SK-N-SH (cell line): ENCODE data around the gene SPEM3. TPM values are rescaled to one million over a fixed set of nuclear protein-coding genes. Genes with fewer than 3 reads are reported as not detected.

ENCODE experiments used
- CTCF ChIA-PET: fragments of 300-600, 350-600 bp; formaldehyde crosslinking; extraction: SDS; loops from one replicate; lab custom pipeline; 2021; lab: Yijun Ruan, JAX
- POLR2A ChIA-PET: fragments of 350-600 bp; sonication (Branson Sonifier 250); formaldehyde crosslinking; extraction: SDS; loops from one replicate; lab custom pipeline; 2020; ENCODE audit warnings: antibody characterized with exemption, inconsistent platforms; lab: Yijun Ruan, JAX
- DNase-seq: peaks from one replicate; pipeline ENCODE4 v3.0.0; 2012
- H2AFZ ChIP-seq: fragments of 200-600 bp; sonication (generic); 2 replicates; pipeline ENCODE4 v1.8.1; 2016; ENCODE audit warnings: antibody characterized with exemption, mild to moderate bottlenecking, low read depth
- H3F3A ChIP-seq: fragments of 200-600 bp; sonication (generic); replicated peaks from 2 replicates; pipeline ENCODE3; 2016; ENCODE audit warnings: antibody characterized with exemption, mild to moderate bottlenecking; ENCODE audit not compliant: insufficient read depth
- H3K27ac ChIP-seq, 2 experiments: fragments of 200-500 bp in 1 of 2; fragments of 200-600 bp in 1 of 2; sonication (Bioruptor generic) in 1 of 2; sonication (generic), shearing (Covaris generic) in 1 of 2; 2 replicates each; pipeline versions ENCODE4 v1.5.1 to v1.6.1; 2014 to 2016; ENCODE audit warnings: low read depth in 2 of 2, inconsistent platforms in 1 of 2, low read length in 1 of 2, mild to moderate bottlenecking in 1 of 2, mixed read lengths in 1 of 2
- H3K27me3 ChIP-seq: fragments of 200-600 bp; sonication (generic), shearing (Covaris generic); 2 replicates; pipeline ENCODE4 v1.6.1; 2016; ENCODE audit warnings: mixed run types; ENCODE audit not compliant: insufficient read depth
- H3K36me3 ChIP-seq, 2 experiments: fragments of 200-500 bp in 1 of 2; fragments of 200-600 bp in 1 of 2; sonication (Bioruptor generic) in 1 of 2; sonication (generic) in 1 of 2; replicated peaks in 1 of 2; 2 replicates each; pipeline versions ENCODE3 to v1.5.1; 2014 to 2016; ENCODE audit warnings: low read length in 1 of 2, mild to moderate bottlenecking in 1 of 2; ENCODE audit not compliant: insufficient read depth in 2 of 2, control insufficient read depth in 1 of 2
- H3K4me1 ChIP-seq, 2 experiments: fragments of 200-500 bp in 1 of 2; fragments of 200-600 bp in 1 of 2; sonication (Bioruptor generic) in 1 of 2; sonication (generic), shearing (Covaris generic) in 1 of 2; 2 replicates each; pipeline versions ENCODE4 v1.5.1 to v1.6.1; 2014 to 2016; ENCODE audit warnings: low read depth in 1 of 2, low read length in 1 of 2, mixed run types in 1 of 2; ENCODE audit not compliant: insufficient read depth in 2 of 2, control insufficient read depth in 1 of 2
- H3K4me2 ChIP-seq: fragments of 200-600 bp; sonication (generic), shearing (Covaris generic); 2 replicates; pipeline ENCODE4 v1.6.1; 2017; ENCODE audit warnings: mixed run types
- H3K4me3 ChIP-seq, 2 experiments: fragments of 200-500 bp in 1 of 2; fragments of 200-600 bp in 1 of 2; sonication (Bioruptor generic) in 1 of 2; sonication (generic), shearing (Covaris generic) in 1 of 2; 2 replicates each; pipeline versions ENCODE4 v1.5.1 to v1.8.1; 2014 to 2016; ENCODE audit warnings: low read depth in 2 of 2, inconsistent platforms in 1 of 2, low read length in 1 of 2, mild to moderate bottlenecking in 1 of 2, mixed read lengths in 1 of 2, moderate library complexity in 1 of 2
- H3K79me2 ChIP-seq: fragments of 200-600 bp; sonication (generic); 2 replicates; pipeline ENCODE4 v1.8.1; 2017; ENCODE audit warnings: mild to moderate bottlenecking; ENCODE audit not compliant: insufficient read depth
- H3K9ac ChIP-seq: fragments of 200-600 bp; sonication (generic); 2 replicates; pipeline ENCODE4 v1.6.1; 2017; ENCODE audit warnings: mixed run types
- H3K9me2 ChIP-seq: fragments of 200-600 bp; sonication (generic); 2 replicates; pipeline ENCODE4 v1.6.1; 2017; ENCODE audit warnings: mixed run types
- H3K9me3 ChIP-seq: fragments of 200-600 bp; sonication (generic); 2 replicates; pipeline ENCODE4 v1.6.1; 2017; ENCODE audit warnings: mixed run types, mild to moderate bottlenecking, moderate library complexity
- H4K20me1 ChIP-seq: fragments of 200-600 bp; sonication (generic); 2 replicates; pipeline ENCODE4 v1.6.1; 2017; ENCODE audit warnings: mild to moderate bottlenecking, mixed run types; ENCODE audit not compliant: insufficient read depth
- EP300 ChIP-seq, 2 experiments: IDR thresholded peaks; 2 replicates each; pipeline versions ENCODE4 v1.4.0 to v1.6.1; 2012; ENCODE audit warnings: borderline replicate concordance in 1 of 2, low read depth in 1 of 2, low read length in 1 of 2
- FOSL2 ChIP-seq: IDR thresholded peaks from 2 replicates; pipeline ENCODE4 v1.4.0; 2012; ENCODE audit warnings: low read depth, mild to moderate bottlenecking, moderate library complexity, borderline replicate concordance
- FOXJ3 ChIP-seq: sonication (generic); formaldehyde crosslinking; IDR thresholded peaks from 2 replicates; pipeline ENCODE4 v1.5.1; 2020; ENCODE audit warnings: mild to moderate bottlenecking, missing genetic modification reagents
- GABPA ChIP-seq: IDR thresholded peaks from 2 replicates; pipeline ENCODE4 v1.4.0; 2012; ENCODE audit warnings: low read depth, mild to moderate bottlenecking
- GATA2 ChIP-seq: sonication (generic); formaldehyde crosslinking; IDR thresholded peaks from 2 replicates; pipeline ENCODE4 v1.5.0; 2020; ENCODE audit warnings: mild to moderate bottlenecking, missing genetic modification reagents
- IRF3 ChIP-seq: fragments of 150-350 bp; IDR thresholded peaks from 2 replicates; pipeline ENCODE4 v1.6.1; 2016; ENCODE audit warnings: mild to moderate bottlenecking, low read depth, low read length
- MXI1 ChIP-seq: IDR thresholded peaks from 2 replicates; pipeline ENCODE4 v1.6.1; 2012; ENCODE audit warnings: mild to moderate bottlenecking, low read depth, low read length, improper control_type of control experiment
- PBX3 ChIP-seq: IDR thresholded peaks from 2 replicates; pipeline ENCODE4; 2012
- POLR2AphosphoS5 ChIP-seq: IDR thresholded peaks from 2 replicates; pipeline ENCODE4 v1.6.1; 2012; ENCODE audit warnings: low read depth, low read length
- RCOR1 ChIP-seq: fragments of 150-350 bp; IDR thresholded peaks from 2 replicates; pipeline ENCODE4 v1.6.1; 2017; ENCODE audit warnings: antibody characterized with exemption, low read length
- RFX5 ChIP-seq: IDR thresholded peaks from 2 replicates; pipeline ENCODE4 v1.6.1; 2012; ENCODE audit warnings: mild to moderate bottlenecking, improper control_type of control experiment, low read length
- RXRA ChIP-seq: IDR thresholded peaks from 2 replicates; pipeline ENCODE4 v1.4.0; 2012; ENCODE audit warnings: low read depth, mild to moderate bottlenecking, borderline replicate concordance
- SIN3A ChIP-seq: IDR thresholded peaks from 2 replicates; pipeline ENCODE4 v1.6.1; 2012; ENCODE audit warnings: low read depth, mild to moderate bottlenecking, low read length, moderate library complexity, borderline replicate concordance
- SMC3 ChIP-seq: IDR thresholded peaks from 2 replicates; pipeline ENCODE4 v1.6.1; 2012; ENCODE audit warnings: low read depth, low read length, improper control_type of control experiment
- TAF1 ChIP-seq: IDR thresholded peaks from 2 replicates; pipeline ENCODE4 v1.6.1; 2012; ENCODE audit warnings: low read depth, mild to moderate bottlenecking, low read length, moderate library complexity, borderline replicate concordance
- TCF12 ChIP-seq: IDR thresholded peaks from 2 replicates; pipeline ENCODE4 v1.4.0; 2012
- TEAD4 ChIP-seq: IDR thresholded peaks from 2 replicates; pipeline ENCODE4 v1.4.0; 2012; ENCODE audit warnings: mild to moderate bottlenecking, borderline replicate concordance; ENCODE audit not compliant: insufficient read depth
- WGBS: methylation state at CpG from one replicate; pipeline ENCODE4 v1.1.6; 2017; ENCODE audit warnings: low lambda C conversion rate; 5-methylcytosine and 5-hydroxymethylcytosine counted together
- polyA plus RNA-seq, 3 experiments: library from polyadenylated mRNA; depleted of rRNA; stranded (reverse); fragments of >200 nt; gene quantifications; 2 replicates each; pipeline ENCODE4 v1.2.3, GENCODE V29; 2012
- TF ChIP-seq, protein P1 (sequence below): IDR thresholded peaks from 2 replicates; pipeline ENCODE4 v1.4.0; 2012; ENCODE audit warnings: low read depth, borderline replicate concordance

SPEM3 gene
- polyA plus RNA-seq, 1 of the 3 experiments (the other 2 are of a cell fraction): not detected

DNA sequence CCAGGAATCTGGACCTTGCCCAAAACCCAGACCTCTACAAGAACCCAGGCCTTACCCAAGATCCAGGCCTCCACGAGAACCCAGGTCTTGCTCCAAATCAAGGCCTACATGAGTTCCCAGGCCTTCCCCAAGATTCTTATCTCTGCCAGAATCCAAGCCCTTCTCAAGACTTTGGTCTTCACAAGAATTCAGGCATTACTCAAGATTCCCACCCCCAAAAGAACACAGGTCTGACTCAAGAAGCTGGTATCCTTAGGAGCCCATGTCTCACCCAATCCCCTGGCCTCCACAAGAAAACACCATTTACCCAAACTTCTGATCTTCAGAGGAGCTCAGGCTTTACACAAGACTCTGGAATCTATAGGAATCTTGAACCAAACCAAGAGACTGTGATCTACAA is 2.6 kb downstream of the SPEM3 start:
- WGBS: 60% methylated on average over 1 of the region's 1 CpG
- CTCF ChIA-PET: interaction anchor here (1.1 kb wide), 1 partner anchor 75 kb away, joined by 3 read pairs; no protein-coding TSS in a partner anchor

DNA sequence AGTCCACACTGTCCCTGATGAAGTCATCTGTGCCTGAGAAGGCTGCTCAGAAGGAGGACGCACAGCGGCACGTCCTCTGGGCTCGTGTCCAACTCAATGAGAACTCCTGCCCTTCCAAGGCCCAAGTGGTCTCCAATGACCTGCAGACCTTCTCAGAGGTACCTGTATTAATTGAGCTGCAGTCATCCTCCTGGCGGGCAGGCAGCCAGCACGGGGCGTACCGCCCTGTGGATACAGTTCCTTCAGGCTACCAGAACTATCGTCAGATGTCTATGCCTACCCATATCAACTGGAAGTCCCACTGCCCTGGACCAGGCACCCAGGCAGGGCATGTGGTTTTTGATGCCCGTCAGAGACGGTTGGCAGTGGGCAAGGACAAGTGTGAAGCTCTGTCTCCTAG is 3.6 kb downstream of the SPEM3 start:
- peaks cover 7% of the 10 kb centered on the region; the same call in 1 of the 2 replicates for H3K79me2 ChIP-seq
- no peaks in the 10 kb centered on the region for H3K9me3 ChIP-seq
- H3K27ac ChIP-seq: no peak overlapping the region
- peaks cover 0 to 9% of the 10 kb centered on the region in 2 experiments; a peak in 1 of 4 replicates for H3K4me1 ChIP-seq
- no peak for DNase-seq
- CTCF ChIA-PET: interaction anchor here (0.9 to 1.4 kb wide), 3 partner anchors 12 to 76 kb away, joined by 3 to 5 read pairs (median 3); partner anchors contain the start of gene SPEM1
- no peak overlapping the region for H3K9ac ChIP-seq
- WGBS: 80% methylated on average over 10 of the region's 11 CpGs
- H3K4me2 ChIP-seq: no peak overlapping the region
- no peaks in the 10 kb centered on the region for H3K27me3 ChIP-seq
- no peaks in the 10 kb centered on the region for H3K36me3 ChIP-seq
- H3K9me2 ChIP-seq: no peaks in the 10 kb centered on the region
- no peak for TF ChIP-seq GABPA
- TF ChIP-seq MXI1: no peak
- no peak for TF ChIP-seq GATA2 (CRISPR knock-in tag)
- TF ChIP-seq TEAD4: no peak
- no peak for TF ChIP-seq FOSL2
- TF ChIP-seq, protein P1, sequence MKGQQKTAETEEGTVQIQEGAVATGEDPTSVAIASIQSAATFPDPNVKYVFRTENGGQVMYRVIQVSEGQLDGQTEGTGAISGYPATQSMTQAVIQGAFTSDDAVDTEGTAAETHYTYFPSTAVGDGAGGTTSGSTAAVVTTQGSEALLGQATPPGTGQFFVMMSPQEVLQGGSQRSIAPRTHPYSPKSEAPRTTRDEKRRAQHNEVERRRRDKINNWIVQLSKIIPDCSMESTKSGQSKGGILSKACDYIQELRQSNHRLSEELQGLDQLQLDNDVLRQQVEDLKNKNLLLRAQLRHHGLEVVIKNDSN: no peak
- TF ChIP-seq RCOR1: no peak
- no peak for TF ChIP-seq PBX3
- TF ChIP-seq RFX5: no peak
- no peak for TF ChIP-seq TCF12
- no peak for TF ChIP-seq POLR2AphosphoS5
- no peak for TF ChIP-seq SIN3A
- no peak for TF ChIP-seq SMC3
- TF ChIP-seq IRF3: no peak
- no peak for TF ChIP-seq EP300 (IDR thresholded peaks at IDR 0.05; ENCODE audit: borderline replicate concordance in 1 of 2, low read depth in 1 of 2, low read length in 1 of 2)
- no peaks in the 10 kb centered on the region for H4K20me1 ChIP-seq
- H2AFZ ChIP-seq: no peak overlapping the region
- peaks cover 6% of the 10 kb centered on the region for H3F3A ChIP-seq
- H3K4me3 ChIP-seq: no peak overlapping the region
- POLR2A ChIA-PET: interaction anchor here (0.9 kb wide), 1 partner anchor 8 kb away, joined by 4 read pairs; no protein-coding TSS in a partner anchor

More for the DNA sequence above, 2.6 kb downstream of the SPEM3 start:
- no peak overlapping the region for H3K27ac ChIP-seq
- no peaks in the 10 kb centered on the region for H3K36me3 ChIP-seq
- no peak for TF ChIP-seq RXRA
- TF ChIP-seq GATA2 (CRISPR knock-in tag): no peak
- TF ChIP-seq GABPA: no peak
- no peak for TF ChIP-seq FOXJ3 (CRISPR knock-in tag)
- no peak for TF ChIP-seq MXI1
- TF ChIP-seq TAF1: no peak
- no peak overlapping the region for H2AFZ ChIP-seq
- no peak overlapping the region for H3K9ac ChIP-seq
- no peak overlapping the region for H3K4me3 ChIP-seq
- DNase-seq: no peak
- POLR2A ChIA-PET: no interaction called here
- no peaks in the 10 kb centered on the region for H3K9me3 ChIP-seq
- peaks cover 0 to 4% of the 10 kb centered on the region in 2 experiments; a peak in 1 of 4 replicates for H3K4me1 ChIP-seq
- no peak overlapping the region for H3K4me2 ChIP-seq
- no peaks in the 10 kb centered on the region for H4K20me1 ChIP-seq
- H3F3A ChIP-seq: peaks cover 6% of the 10 kb centered on the region
- no peaks in the 10 kb centered on the region for H3K27me3 ChIP-seq
- H3K79me2 ChIP-seq: peaks cover 3% of the 10 kb centered on the region; the same call in 1 of the 2 replicates
- no peaks in the 10 kb centered on the region for H3K9me2 ChIP-seq
